Measurements from ENCODE around the gene POC1A. TPM values are rescaled to one million over a fixed set of nuclear protein-coding genes. Genes with fewer than 3 reads are reported as not detected.

Gene POC1A
- total RNA-seq, 1 experiment from 2014 or later, result 35.0 TPM

- no peak for TF ChIP-seq EZH2 (IDR thresholded peaks at IDR 0.05; ENCODE audit: low read depth)
- no peak for TF ChIP-seq CTCF (conservative IDR thresholded peaks at IDR 0.05)
- H3K4me3 ChIP-seq, result no peak overlapping the region
- H2AFZ ChIP-seq, result no peak overlapping the region
- no peaks in the 10 kb centered on the region for H3K36me3 ChIP-seq (ENCODE audit: low read depth)
- ChIA-PET CTCF (interaction anchor here (0.6 kb wide), 1 partner anchor 37 kb away, joined by 3 read pairs; no protein-coding TSS in a partner anchor), POLR2A (ENCODE audit: unreplicated experiment) (interaction anchor here (0.6 kb wide), 1 partner anchor 551 kb away, joined by 7 read pairs; the partner anchor contains the start of gene DCAF1)
- no peak for DNase-seq
- no peaks in the 10 kb centered on the region for H4K20me1 ChIP-seq (ENCODE audit: insufficient read depth)
- H3K4me2 ChIP-seq, result no peak overlapping the region
- H3K9me3 ChIP-seq (ENCODE audit: insufficient read depth, low read depth), result no peaks in the 10 kb centered on the region
- peaks cover 11% of the 10 kb centered on the region for H3K79me2 ChIP-seq (ENCODE audit: low read depth)
- no peak overlapping the region for H3K27ac ChIP-seq
- no TSS peak for BruUV-seq (replicated peaks)
- peaks cover 6% of the 10 kb centered on the region; the same call in 1 of the 2 replicates for H3F3A ChIP-seq (ENCODE audit: insufficient read depth, low read depth)
- peaks cover 19% of the 10 kb centered on the region for H3K4me1 ChIP-seq (replicated peaks; ENCODE audit: insufficient read depth)
- no peaks in the 10 kb centered on the region for H3K27me3 ChIP-seq (ENCODE audit: insufficient read depth, low read depth)
- H3K9me2 ChIP-seq (ENCODE audit: insufficient read depth), result no peaks in the 10 kb centered on the region
- intact Hi-C loops (cut with micrococcal nuclease; ENCODE audit: unreplicated experiment), result no loop called here
Measured at GRCh38 chr3:52050571-52050970, 103.7 kb downstream of the POC1A start.

DNA sequence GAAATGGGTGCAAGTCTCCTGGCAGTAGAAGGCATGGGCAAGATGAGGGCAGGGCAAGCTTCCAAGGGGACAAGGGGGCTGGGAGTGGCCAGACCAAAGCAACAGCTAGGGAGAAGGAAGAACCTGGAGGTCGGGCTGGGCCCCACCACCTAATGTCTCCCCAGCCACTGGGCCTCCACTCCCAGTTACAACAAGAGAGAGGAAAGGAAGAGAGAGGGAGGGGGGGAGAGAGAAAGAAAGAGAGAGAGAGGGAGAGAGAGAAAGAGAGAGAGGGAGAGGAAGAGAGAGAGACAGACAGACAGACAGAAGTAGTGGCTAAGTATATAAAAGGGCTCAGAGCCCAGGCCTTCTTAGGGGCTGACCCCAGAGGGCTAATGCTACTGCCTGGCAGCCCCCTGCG lies 104.7 kb downstream of the POC1A start:
- Histone ChIP-seq H3K27ac (no peak overlapping the region), H3K36me3 (ENCODE audit: low read depth) (no peaks in the 10 kb centered on the region), H3K4me1 (replicated peaks; ENCODE audit: insufficient read depth) (peaks cover 25% of the 10 kb centered on the region)

GRCh38 chr3:52047295-52047960 lies 106.8 kb downstream of the POC1A start:
- H3K4me1 ChIP-seq (replicated peaks; ENCODE audit: insufficient read depth), result peaks cover 25% of the 10 kb centered on the region
- no peaks in the 10 kb centered on the region for H4K20me1 ChIP-seq (ENCODE audit: insufficient read depth)
- peak overlapping the region; percentile 83 for H3K27ac ChIP-seq
- peaks cover 6% of the 10 kb centered on the region; the same call in 1 of the 2 replicates for H3F3A ChIP-seq (ENCODE audit: insufficient read depth, low read depth)
- intact Hi-C loops (cut with micrococcal nuclease; ENCODE audit: unreplicated experiment), result loop anchor here (5.0 kb wide), 1 partner anchor 170 kb away; no protein-coding TSS in a partner anchor
- ChIA-PET POLR2A (ENCODE audit: unreplicated experiment) (interaction anchor here (1.1 kb wide), 1 partner anchor 66 kb away, joined by 9 read pairs; no protein-coding TSS in a partner anchor), CTCF (interaction anchor here (0.6 kb wide), 1 partner anchor 9 kb away, joined by 3 read pairs; no protein-coding TSS in a partner anchor)
- H3K4me2 ChIP-seq, result peak overlapping the region; percentile 70
- no TSS peak for BruUV-seq (replicated peaks)
- no peaks in the 10 kb centered on the region for H3K9me3 ChIP-seq (ENCODE audit: insufficient read depth, low read depth)
- H3K4me3 ChIP-seq, result peak overlapping the region; percentile 38; the same call in 1 of the 2 replicates
- no peaks in the 10 kb centered on the region for H3K27me3 ChIP-seq (ENCODE audit: insufficient read depth, low read depth)
- H3K9me2 ChIP-seq (ENCODE audit: insufficient read depth), result no peaks in the 10 kb centered on the region
- H3K79me2 ChIP-seq (ENCODE audit: low read depth), result no peaks in the 10 kb centered on the region
- H2AFZ ChIP-seq, result no peak overlapping the region
- H3K36me3 ChIP-seq (ENCODE audit: low read depth), result no peaks in the 10 kb centered on the region
- TF ChIP-seq EZH2 (IDR thresholded peaks at IDR 0.05; ENCODE audit: low read depth) (no peak), CTCF (conservative IDR thresholded peaks at IDR 0.05) (no peak)
- DNase-seq, result peak in 1 of 2 experiments; percentile 52

More for the DNA sequence above, 104.7 kb downstream of the POC1A start:
- no peak for DNase-seq
- intact Hi-C loops (cut with micrococcal nuclease; ENCODE audit: unreplicated experiment), result loop anchor here (5.0 kb wide), 1 partner anchor 168 kb away; no protein-coding TSS in a partner anchor
- ChIA-PET POLR2A (ENCODE audit: unreplicated experiment) (no interaction called here), CTCF (no interaction called here)
- Histone ChIP-seq H3K4me2 (no peak overlapping the region), H3K79me2 (ENCODE audit: low read depth) (peaks cover 4% of the 10 kb centered on the region; the same call in 1 of the 2 replicates), H2AFZ (no peak overlapping the region), H3F3A (ENCODE audit: insufficient read depth, low read depth) (peaks cover 6% of the 10 kb centered on the region; the same call in 1 of the 2 replicates), H4K20me1 (ENCODE audit: insufficient read depth) (no peaks in the 10 kb centered on the region), H3K9me2 (ENCODE audit: insufficient read depth) (no peaks in the 10 kb centered on the region), H3K9me3 (ENCODE audit: insufficient read depth, low read depth) (no peaks in the 10 kb centered on the region), H3K27me3 (ENCODE audit: insufficient read depth, low read depth) (no peaks in the 10 kb centered on the region), H3K4me3 (no peak overlapping the region)
- TF ChIP-seq EZH2 (IDR thresholded peaks at IDR 0.05; ENCODE audit: low read depth) (no peak), CTCF (conservative IDR thresholded peaks at IDR 0.05) (no peak)
- BruUV-seq (replicated peaks), result no TSS peak

Data from PC-9 (cell line).